RWPE1 (cell line): ENCODE results near the gene PPP1R3C.

Source experiments
- CTCF ChIA-PET: fragments of 350-600 bp; sonication (Branson Sonifier 250); formaldehyde crosslinking; extraction: SDS; loops from one replicate; lab custom pipeline; 2021; lab: Yijun Ruan, JAX
- POLR2A ChIA-PET: fragments of 400-600 bp; formaldehyde crosslinking; extraction: SDS; loops from one replicate; lab custom pipeline; 2020; ENCODE audit warnings: antibody characterized with exemption; ENCODE audit not compliant: low non-redundant PET; lab: Yijun Ruan, JAX
- DNase-seq: peaks from one replicate; pipeline ENCODE4 v3.0.0; 2012; ENCODE audit warnings: low spot score
- H3K27ac ChIP-seq: fragments of 450-650 bp; 2 replicates; pipeline ENCODE4 v1.5.1; 2017
- TF ChIP-seq, protein P1 (sequence below): fragments of 450-650 bp; conservative IDR thresholded peaks from 2 replicates; pipeline ENCODE4 v1.5.1; 2017; ENCODE audit warnings: low read depth, mild to moderate bottlenecking

Gene PPP1R3C

DNA sequence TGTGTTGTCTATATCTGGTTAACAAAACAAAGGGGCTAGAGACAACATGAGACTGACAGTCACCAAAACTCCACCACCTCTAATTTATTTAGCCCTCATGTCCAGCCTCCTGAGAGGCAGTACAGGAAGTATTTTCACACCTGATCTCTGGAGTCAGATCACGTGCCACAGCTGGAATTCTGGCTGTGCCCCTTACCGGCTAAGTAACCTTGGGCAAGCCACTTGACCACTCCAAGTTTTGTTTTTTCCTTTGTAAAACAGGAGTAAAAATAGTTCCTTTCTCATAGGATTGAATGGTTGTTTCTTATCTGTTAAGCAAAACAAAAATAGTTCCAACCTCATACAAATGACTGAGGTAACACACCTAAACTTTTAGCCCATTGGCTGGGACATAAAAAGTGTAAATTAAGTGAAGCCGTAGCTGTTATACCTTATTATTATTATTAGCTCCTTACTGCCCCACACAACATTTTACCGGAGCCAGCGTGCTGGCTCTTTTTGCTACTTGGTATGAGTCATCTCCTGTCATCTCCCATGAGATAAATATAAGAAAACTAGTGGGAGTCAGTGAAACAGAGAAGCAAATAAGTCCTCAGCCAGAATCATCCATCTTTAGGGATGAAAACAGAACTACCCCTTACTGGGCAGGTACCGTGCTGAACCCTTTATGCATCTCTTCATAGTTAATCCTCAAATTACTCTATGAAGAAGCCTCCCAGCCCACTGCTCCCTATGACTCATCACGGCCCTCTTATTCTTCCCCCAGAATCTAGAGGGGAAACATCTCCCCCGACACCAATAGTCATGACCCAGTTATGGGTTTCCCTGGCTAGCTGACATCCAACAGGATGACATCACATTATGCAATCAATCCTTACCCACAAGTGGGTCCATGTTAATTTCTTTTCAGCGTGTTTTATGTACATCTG lies 44.9 kb downstream of the PPP1R3C start:
- TF ChIP-seq, protein P1, sequence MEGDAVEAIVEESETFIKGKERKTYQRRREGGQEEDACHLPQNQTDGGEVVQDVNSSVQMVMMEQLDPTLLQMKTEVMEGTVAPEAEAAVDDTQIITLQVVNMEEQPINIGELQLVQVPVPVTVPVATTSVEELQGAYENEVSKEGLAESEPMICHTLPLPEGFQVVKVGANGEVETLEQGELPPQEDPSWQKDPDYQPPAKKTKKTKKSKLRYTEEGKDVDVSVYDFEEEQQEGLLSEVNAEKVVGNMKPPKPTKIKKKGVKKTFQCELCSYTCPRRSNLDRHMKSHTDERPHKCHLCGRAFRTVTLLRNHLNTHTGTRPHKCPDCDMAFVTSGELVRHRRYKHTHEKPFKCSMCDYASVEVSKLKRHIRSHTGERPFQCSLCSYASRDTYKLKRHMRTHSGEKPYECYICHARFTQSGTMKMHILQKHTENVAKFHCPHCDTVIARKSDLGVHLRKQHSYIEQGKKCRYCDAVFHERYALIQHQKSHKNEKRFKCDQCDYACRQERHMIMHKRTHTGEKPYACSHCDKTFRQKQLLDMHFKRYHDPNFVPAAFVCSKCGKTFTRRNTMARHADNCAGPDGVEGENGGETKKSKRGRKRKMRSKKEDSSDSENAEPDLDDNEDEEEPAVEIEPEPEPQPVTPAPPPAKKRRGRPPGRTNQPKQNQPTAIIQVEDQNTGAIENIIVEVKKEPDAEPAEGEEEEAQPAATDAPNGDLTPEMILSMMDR, result no peak
- ChIA-PET CTCF (no interaction called here), POLR2A (no interaction called here)
- DNase-seq, result peak; percentile 80
- H3K27ac ChIP-seq, result no peak overlapping the region

GRCh38 chr10:91582153-91582554 lies 50.7 kb downstream of the PPP1R3C start:
- DNase-seq, result no peak
- ChIA-PET CTCF (interaction anchor here (0.7 kb wide), 1 partner anchor 118 kb away, joined by 3 read pairs; no protein-coding TSS in a partner anchor), POLR2A (interaction anchor here (0.7 kb wide), 1 partner anchor 17 kb away, joined by 4 read pairs; no protein-coding TSS in a partner anchor)
- no peak overlapping the region for H3K27ac ChIP-seq
- TF ChIP-seq, protein P1, result no peak

DNA sequence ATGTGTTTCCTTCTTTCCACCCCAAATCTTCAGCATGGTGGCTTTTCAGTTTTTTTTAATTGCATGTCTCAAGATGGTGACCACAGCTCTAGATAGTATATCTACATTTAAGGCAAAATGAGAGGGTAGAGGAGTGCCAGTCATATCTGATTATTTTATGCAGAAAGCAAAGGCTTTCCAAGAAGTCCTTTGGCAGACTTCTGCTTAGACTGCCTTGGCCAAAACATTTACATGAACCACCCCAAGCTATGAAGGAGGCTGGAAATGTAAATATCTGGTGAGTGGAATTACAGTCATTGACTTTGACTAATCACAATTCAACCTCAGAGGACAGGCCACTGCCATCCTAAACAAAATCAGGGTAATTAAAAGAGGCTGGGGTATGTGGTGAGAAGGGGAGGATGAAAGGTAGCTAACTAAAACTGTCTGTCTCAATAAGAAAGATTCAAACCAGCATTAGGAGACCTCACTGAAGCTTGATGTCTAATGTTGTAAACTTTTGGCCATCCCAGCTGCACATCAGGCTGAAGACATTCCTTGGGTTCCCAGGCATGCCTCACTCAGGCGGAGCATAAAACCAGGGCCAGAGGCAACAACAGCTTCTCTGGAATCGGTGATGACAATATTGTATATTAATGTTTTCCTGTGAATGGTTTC lies 53.4 kb downstream of the PPP1R3C start:
- ChIA-PET CTCF (no interaction called here), POLR2A (no interaction called here)
- no peak overlapping the region for H3K27ac ChIP-seq
- DNase-seq, result no peak
- TF ChIP-seq, protein P1, result no peak
